Large intestine (tissue), 3 donors: ENCODE data around the gene CHD6. TPM values are rescaled to one million over a fixed set of nuclear protein-coding genes. Genes with fewer than 3 reads are reported as not detected.

Experiments used
- DNase-seq, 2 donors: peaks; one replicate each; pipeline versions ENCODE4 v3.0.0 to v3.0.0-alpha.2; 2013
- H3K27ac ChIP-seq: one replicate; pipeline ENCODE4 v1.5.1; 2013; ENCODE audit warnings: low read length
- H3K27me3 ChIP-seq: 2 replicates; pipeline ENCODE4 v1.6.1; 2013; ENCODE audit warnings: low read length; ENCODE audit not compliant: control insufficient read depth, insufficient read depth
- H3K36me3 ChIP-seq: 2 replicates; pipeline ENCODE4 v1.6.1; 2013; ENCODE audit warnings: low read length; ENCODE audit not compliant: control insufficient read depth, insufficient read depth
- H3K4me1 ChIP-seq: one replicate; pipeline ENCODE4 v1.6.1; 2013; ENCODE audit warnings: low read length; ENCODE audit not compliant: control insufficient read depth, insufficient read depth
- H3K4me3 ChIP-seq: one replicate; pipeline ENCODE4 v1.5.1; 2013; ENCODE audit warnings: low read length
- H3K9me3 ChIP-seq: one replicate; pipeline ENCODE4 v1.6.1; 2013; ENCODE audit warnings: mild to moderate bottlenecking, low read depth, low read length, moderate library complexity; ENCODE audit not compliant: control insufficient read depth
- WGBS: methylation state at CpG from one replicate; pipeline ENCODE4 v1.1.5; 2013; ENCODE audit warnings: low lambda C conversion rate; ENCODE audit not compliant: insufficient coverage; 5-methylcytosine and 5-hydroxymethylcytosine counted together
- polyA plus RNA-seq: library from polyadenylated mRNA; unstranded; fragments of 120-200 nt; gene quantifications from one replicate; pipeline ENCODE4 v1.2.1, GENCODE V29; 2013

Gene CHD6
- polyA plus RNA-seq, 1 donor: 24.0 TPM

- Histone ChIP-seq H3K4me1 (peaks cover 30% of the 10 kb centered on the region), H3K36me3 (peaks cover 72% of the 10 kb centered on the region), H3K27ac (peak overlapping the region; percentile 88), H3K4me3 (no peak overlapping the region), H3K27me3 (no peaks in the 10 kb centered on the region), H3K9me3 (no peaks in the 10 kb centered on the region)
- no peak for DNase-seq
- no CpG with 5 or more reads among the region's 6 CpGs for WGBS
Observed at GRCh38 chr20:41452226-41452625, 166.0 kb downstream of the CHD6 start.

GRCh38 chr20:41447006-41447405, 171.2 kb downstream of the CHD6 start:
- no peaks in the 10 kb centered on the region for H3K9me3 ChIP-seq
- peak; percentile 72 to 88 for DNase-seq
- no CpG with 5 or more reads among the region's 2 CpGs for WGBS
- H3K27ac ChIP-seq: peak overlapping the region; percentile 74
- no peak overlapping the region for H3K4me3 ChIP-seq
- peaks cover 21% of the 10 kb centered on the region for H3K4me1 ChIP-seq
- peaks cover 77% of the 10 kb centered on the region for H3K36me3 ChIP-seq
- no peaks in the 10 kb centered on the region for H3K27me3 ChIP-seq

GRCh38 chr20:41446456-41446855, 171.7 kb downstream of the CHD6 start:
- no CpG with 5 or more reads among the region's 4 CpGs for WGBS
- peak overlapping the region; percentile 66 for H3K27ac ChIP-seq

GRCh38 chr20:41444821-41445220, 173.4 kb downstream of the CHD6 start:
- H3K27ac ChIP-seq: no peak overlapping the region
- no peak for DNase-seq
- H3K27me3 ChIP-seq: no peaks in the 10 kb centered on the region
- H3K4me1 ChIP-seq: peaks cover 15% of the 10 kb centered on the region
- H3K36me3 ChIP-seq: peaks cover 81% of the 10 kb centered on the region
- H3K9me3 ChIP-seq: no peaks in the 10 kb centered on the region
- no peak overlapping the region for H3K4me3 ChIP-seq

More at GRCh38 chr20:41446456-41446855, 171.7 kb downstream of the CHD6 start:
- DNase-seq: no peak
- no peaks in the 10 kb centered on the region for H3K9me3 ChIP-seq
- no peak overlapping the region for H3K4me3 ChIP-seq
- H3K4me1 ChIP-seq: peaks cover 21% of the 10 kb centered on the region
- H3K27me3 ChIP-seq: no peaks in the 10 kb centered on the region
- peaks cover 76% of the 10 kb centered on the region for H3K36me3 ChIP-seq

GRCh38 chr20:41443691-41444090, 174.5 kb downstream of the CHD6 start:
- Histone ChIP-seq H3K27ac (no peak overlapping the region), H3K9me3 (no peaks in the 10 kb centered on the region), H3K36me3 (peaks cover 89% of the 10 kb centered on the region), H3K4me3 (no peak overlapping the region), H3K4me1 (peaks cover 15% of the 10 kb centered on the region), H3K27me3 (no peaks in the 10 kb centered on the region)
- no peak for DNase-seq

GRCh38 chr20:41440882-41441281, 177.3 kb downstream of the CHD6 start:
- no CpG with 5 or more reads among the region's 3 CpGs for WGBS
- no peaks in the 10 kb centered on the region for H3K9me3 ChIP-seq
- no peak overlapping the region for H3K4me3 ChIP-seq
- no peaks in the 10 kb centered on the region for H3K27me3 ChIP-seq
- H3K27ac ChIP-seq: no peak overlapping the region
- DNase-seq: no peak
- H3K4me1 ChIP-seq: no peaks in the 10 kb centered on the region
- H3K36me3 ChIP-seq: peaks cover 87% of the 10 kb centered on the region

GRCh38 chr20:41437836-41438235, 180.3 kb downstream of the CHD6 start:
- DNase-seq: peak in 1 of 2 donors; percentile 42
- H3K27ac ChIP-seq: peak overlapping the region; percentile 46
- H3K9me3 ChIP-seq: no peaks in the 10 kb centered on the region
- no peaks in the 10 kb centered on the region for H3K4me1 ChIP-seq
- peaks cover 70% of the 10 kb centered on the region for H3K36me3 ChIP-seq
- H3K27me3 ChIP-seq: no peaks in the 10 kb centered on the region
- no peak overlapping the region for H3K4me3 ChIP-seq
- no CpG with 5 or more reads among the region's 2 CpGs for WGBS

GRCh38 chr20:41436679-41437078, 181.5 kb downstream of the CHD6 start:
- Histone ChIP-seq H3K36me3 (peaks cover 59% of the 10 kb centered on the region), H3K27ac (no peak overlapping the region), H3K9me3 (no peaks in the 10 kb centered on the region), H3K4me3 (no peak overlapping the region), H3K27me3 (no peaks in the 10 kb centered on the region), H3K4me1 (no peaks in the 10 kb centered on the region)
- WGBS: 96% methylated on average over 4 of the region's 4 CpGs
- no peak for DNase-seq

- Histone ChIP-seq H3K36me3 (peaks cover 49% of the 10 kb centered on the region), H3K4me3 (no peak overlapping the region), H3K27me3 (no peaks in the 10 kb centered on the region), H3K27ac (no peak overlapping the region), H3K9me3 (no peaks in the 10 kb centered on the region), H3K4me1 (peaks cover 5% of the 10 kb centered on the region)
- no peak for DNase-seq
- WGBS: 63% methylated on average over 2 of the region's 4 CpGs
Observed at GRCh38 chr20:41433203-41433602, 185.0 kb downstream of the CHD6 start.

- no peak for DNase-seq
Observed at GRCh38 chr20:41432746-41433145, 185.4 kb downstream of the CHD6 start.

GRCh38 chr20:41428285-41428684, 189.9 kb downstream of the CHD6 start:
- no CpG with 5 or more reads among the region's 3 CpGs for WGBS
- DNase-seq: peak; percentile 56 to 70
- H3K27me3 ChIP-seq: no peaks in the 10 kb centered on the region
- H3K4me1 ChIP-seq: peaks cover 9% of the 10 kb centered on the region
- H3K9me3 ChIP-seq: no peaks in the 10 kb centered on the region
- H3K4me3 ChIP-seq: no peak overlapping the region
- H3K36me3 ChIP-seq: peaks cover 44% of the 10 kb centered on the region
- peak overlapping the region; percentile 59 for H3K27ac ChIP-seq

More at GRCh38 chr20:41432746-41433145, 185.4 kb downstream of the CHD6 start:
- H3K27me3 ChIP-seq: no peaks in the 10 kb centered on the region
- no peak overlapping the region for H3K27ac ChIP-seq
- peaks cover 48% of the 10 kb centered on the region for H3K36me3 ChIP-seq
- no peaks in the 10 kb centered on the region for H3K9me3 ChIP-seq
- no peak overlapping the region for H3K4me3 ChIP-seq
- H3K4me1 ChIP-seq: peaks cover 5% of the 10 kb centered on the region
